GM23248 (cell line): Measurements from ENCODE around the gene MGMT. TPM values are rescaled to one million over a fixed set of nuclear protein-coding genes. Genes with fewer than 3 reads are reported as not detected.

Experiments
- DNase-seq: peaks from one replicate; pipeline ENCODE4 v3.0.0-alpha.2; 2015
- H2AFZ ChIP-seq: fragments of 200-600 bp; sonication (generic); 2 replicates; pipeline ENCODE4 v1.6.1; 2016; ENCODE audit warnings: antibody characterized with exemption
- H3F3A ChIP-seq: fragments of 200-600 bp; sonication (generic); 2 replicates; pipeline ENCODE4 v1.6.1; 2016; ENCODE audit warnings: mild to moderate bottlenecking, antibody characterized with exemption, mixed run types; ENCODE audit not compliant: insufficient read depth
- H3K27ac ChIP-seq: fragments of 200-600 bp; sonication (generic); 2 replicates; pipeline ENCODE4 v1.5.1; 2016; ENCODE audit warnings: mild to moderate bottlenecking
- H3K27me3 ChIP-seq: fragments of 200-600 bp; sonication (generic); replicated peaks from 2 replicates; pipeline ENCODE4 v1.6.1; 2016; ENCODE audit warnings: mild to moderate bottlenecking; ENCODE audit not compliant: insufficient read depth
- H3K36me3 ChIP-seq: fragments of 200-600 bp; sonication (generic); 2 replicates; pipeline ENCODE4 v1.6.1; 2016; ENCODE audit warnings: low read depth, mild to moderate bottlenecking
- H3K4me1 ChIP-seq: fragments of 200-600 bp; sonication (generic); 2 replicates; pipeline ENCODE4 v1.6.1; 2016; ENCODE audit warnings: mild to moderate bottlenecking; ENCODE audit not compliant: insufficient read depth
- H3K4me2 ChIP-seq: fragments of 200-600 bp; sonication (generic); one replicate; pipeline ENCODE4 v1.6.1; 2016; ENCODE audit warnings: mild to moderate bottlenecking; ENCODE audit not compliant: unreplicated experiment
- H3K4me3 ChIP-seq: fragments of 200-600 bp; sonication (generic); 2 replicates; pipeline ENCODE4 v1.5.1; 2016; ENCODE audit warnings: mild to moderate bottlenecking
- H3K79me2 ChIP-seq: fragments of 200-600 bp; sonication (generic); 2 replicates; pipeline ENCODE4 v1.6.1; 2016; ENCODE audit warnings: mild to moderate bottlenecking; ENCODE audit not compliant: insufficient read depth
- H3K9ac ChIP-seq: fragments of 200-600 bp; sonication (generic); 2 replicates; pipeline ENCODE4 v1.6.1; 2016; ENCODE audit warnings: mild to moderate bottlenecking
- H3K9me2 ChIP-seq: fragments of 200-600 bp; sonication (generic); 2 replicates; pipeline ENCODE4 v1.6.1; 2016; ENCODE audit warnings: mixed run types, mild to moderate bottlenecking, moderate library complexity; ENCODE audit not compliant: insufficient read depth
- H3K9me3 ChIP-seq: fragments of 200-600 bp; sonication (generic); one replicate; pipeline ENCODE4 v1.6.1; 2017; ENCODE audit warnings: low read depth
- H4K20me1 ChIP-seq: fragments of 200-600 bp; sonication (generic); 2 replicates; pipeline ENCODE4 v1.6.0; 2016; ENCODE audit not compliant: insufficient read depth
- EZH2 ChIP-seq: fragments of 200-600 bp; sonication (generic); IDR thresholded peaks from 2 replicates; pipeline ENCODE4 v1.6.1; 2018; ENCODE audit warnings: antibody characterized with exemption, mild to moderate bottlenecking; ENCODE audit not compliant: insufficient read depth, poor library complexity, severe bottlenecking
- EZH2phosphoT487 ChIP-seq: fragments of 200-600 bp; sonication (generic); IDR thresholded peaks from 2 replicates; pipeline ENCODE4 v1.6.1; 2018; ENCODE audit warnings: antibody characterized with exemption, moderate library complexity, mild to moderate bottlenecking, low read depth; ENCODE audit not compliant: insufficient read depth
- WGBS, 2 experiments: methylation state at CpG; one replicate each; pipeline ENCODE4 v1.1.6; 2015 to 2017; ENCODE audit warnings: low lambda C conversion rate in 2 of 2, low coverage in 1 of 2; ENCODE audit errors: missing lambda C conversion rate in 2 of 2; 5-methylcytosine and 5-hydroxymethylcytosine counted together
- in situ Hi-C: fragments of 300-500 bp; cut with MboI; formaldehyde crosslinking; loops from 2 replicates; pipeline ENCODE4 v1.15.0; 2020
- polyA plus RNA-seq: library from polyadenylated mRNA; unstranded; fragments of >200 nt; fragmentation: Nextera tagmentation; extraction: Ambion mirVana; gene quantifications from 2 replicates; pipeline ENCODE4 v1.2.1, GENCODE V29; 2016
- total RNA-seq: library from RNA; depleted of rRNA; stranded (reverse); fragments of >200 nt; shearing (Covaris generic); gene quantifications from 2 replicates; pipeline ENCODE4 v1.2.3, GENCODE V29; 2014

Gene MGMT
- total and polyA plus RNA-seq, 2 experiments from 2014 or later = 28.5 to 35.1 TPM

- DNase-seq = no peak
- Histone ChIP-seq H3K4me1 (peaks cover 9% of the 10 kb centered on the region; the same call in 1 of the 2 replicates), H3K4me3 (no peak overlapping the region), H3K4me2 (no peak overlapping the region), H4K20me1 (no peaks in the 10 kb centered on the region), H3K9me3 (no peaks in the 10 kb centered on the region), H3K79me2 (no peaks in the 10 kb centered on the region), H2AFZ (no peak overlapping the region), H3K9ac (no peak overlapping the region), H3K27me3 (no peaks in the 10 kb centered on the region), H3K9me2 (no peaks in the 10 kb centered on the region), H3K36me3 (no peaks in the 10 kb centered on the region), H3F3A (peaks cover 13% of the 10 kb centered on the region), H3K27ac (no peak overlapping the region)
- WGBS, 2 experiments = 89 to 94% methylated on average over 25 of the region's 26 CpGs
- TF ChIP-seq EZH2 (no peak), EZH2phosphoT487 (no peak)
- in situ Hi-C loops = no loop called here
Observed at GRCh38 chr10:129520440-129521080, 53.5 kb downstream of the MGMT start.

GRCh38 chr10:129521161-129522025, 54.4 kb downstream of the MGMT start:
- H3K9ac ChIP-seq = no peak overlapping the region
- H3F3A ChIP-seq = peaks cover 13% of the 10 kb centered on the region
- no peak overlapping the region for H3K4me2 ChIP-seq
- no peak for TF ChIP-seq EZH2
- TF ChIP-seq EZH2phosphoT487 = no peak
- no peak overlapping the region for H2AFZ ChIP-seq
- H3K27me3 ChIP-seq = no peaks in the 10 kb centered on the region
- H3K9me3 ChIP-seq = no peaks in the 10 kb centered on the region
- in situ Hi-C loops = no loop called here
- no peaks in the 10 kb centered on the region for H3K79me2 ChIP-seq
- WGBS, 2 experiments = 86% methylated on average over 22 of the region's 22 CpGs
- no peak overlapping the region for H3K27ac ChIP-seq
- no peaks in the 10 kb centered on the region for H3K9me2 ChIP-seq
- H4K20me1 ChIP-seq = no peaks in the 10 kb centered on the region
- H3K36me3 ChIP-seq = no peaks in the 10 kb centered on the region
- H3K4me3 ChIP-seq = no peak overlapping the region
- no peak for DNase-seq
- peaks cover 14% of the 10 kb centered on the region for H3K4me1 ChIP-seq

GRCh38 chr10:129522041-129522585, 55.1 kb downstream of the MGMT start:
- Histone ChIP-seq H3F3A (peaks cover 13% of the 10 kb centered on the region), H3K4me1 (peaks cover 14% of the 10 kb centered on the region), H2AFZ (no peak overlapping the region), H3K9me2 (no peaks in the 10 kb centered on the region), H3K9me3 (no peaks in the 10 kb centered on the region), H3K4me2 (no peak overlapping the region), H3K36me3 (no peaks in the 10 kb centered on the region), H3K4me3 (no peak overlapping the region), H3K27ac (no peak overlapping the region), H4K20me1 (no peaks in the 10 kb centered on the region), H3K9ac (no peak overlapping the region), H3K79me2 (no peaks in the 10 kb centered on the region), H3K27me3 (no peaks in the 10 kb centered on the region)
- no peak for DNase-seq
- in situ Hi-C loops = no loop called here
- WGBS, 2 experiments = 85 to 88% methylated on average over 7 of the region's 7 CpGs
- TF ChIP-seq EZH2phosphoT487 (no peak), EZH2 (no peak)

GRCh38 chr10:129523031-129523722, 56.1 kb downstream of the MGMT start:
- Histone ChIP-seq H3K9me3 (no peaks in the 10 kb centered on the region), H3K36me3 (no peaks in the 10 kb centered on the region), H2AFZ (no peak overlapping the region), H4K20me1 (no peaks in the 10 kb centered on the region), H3K27me3 (no peaks in the 10 kb centered on the region), H3F3A (peaks cover 13% of the 10 kb centered on the region), H3K4me3 (no peak overlapping the region), H3K9me2 (no peaks in the 10 kb centered on the region), H3K4me2 (no peak overlapping the region), H3K27ac (no peak overlapping the region), H3K79me2 (no peaks in the 10 kb centered on the region), H3K9ac (no peak overlapping the region), H3K4me1 (peaks cover 18% of the 10 kb centered on the region)
- DNase-seq = no peak
- 94 to 96% methylated on average over 27 of the region's 27 CpGs for WGBS, 2 experiments
- TF ChIP-seq EZH2 = no peak
- no peak for TF ChIP-seq EZH2phosphoT487
- in situ Hi-C loops = no loop called here
